ENCODE results near the gene ANKS1A.

ANKS1A gene

DNA sequence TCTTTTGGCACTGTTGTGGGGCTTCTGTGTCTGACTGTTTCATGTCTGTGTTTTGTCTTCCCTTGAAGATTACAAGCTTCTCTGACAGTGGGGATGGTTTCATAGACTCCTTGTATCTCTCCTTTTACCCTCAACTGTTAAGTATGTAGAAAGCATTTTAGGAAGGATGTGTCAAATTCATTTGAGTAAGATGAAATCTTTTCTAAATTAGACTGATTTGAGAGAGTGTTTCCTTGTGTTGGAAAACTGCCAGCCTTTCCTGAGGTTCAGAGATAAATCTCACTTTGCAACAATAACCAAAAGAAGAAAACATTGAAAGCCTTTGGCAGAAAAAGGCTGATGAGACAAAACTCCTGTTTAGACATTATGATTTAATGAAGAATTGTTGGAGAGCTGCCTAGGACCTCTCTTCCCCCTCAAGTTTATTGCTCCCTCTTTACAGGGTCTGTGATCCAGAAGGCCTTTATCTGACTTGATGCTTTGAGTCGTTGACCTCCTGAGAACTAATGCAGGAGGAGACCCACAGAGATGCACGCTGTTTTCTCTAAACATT, 68.3 kb downstream of the ANKS1A start:
- no peak for TF ChIP-seq CTCF (IDR thresholded peaks at IDR 0.05)
- Mint-ChIP-seq H3K27me3 (ENCODE audit: low read depth, poor library complexity) (peaks cover 4% of the 10 kb centered on the region), H3K27ac (peak overlapping the region; percentile 70), H3K4me1 (peaks cover 10% of the 10 kb centered on the region), H3K9me3 (no peaks in the 10 kb centered on the region), H3K36me3 (ENCODE audit: low read depth) (no peaks in the 10 kb centered on the region), H3K4me3 (no peak overlapping the region)
- no peak for DNase-seq

DNA sequence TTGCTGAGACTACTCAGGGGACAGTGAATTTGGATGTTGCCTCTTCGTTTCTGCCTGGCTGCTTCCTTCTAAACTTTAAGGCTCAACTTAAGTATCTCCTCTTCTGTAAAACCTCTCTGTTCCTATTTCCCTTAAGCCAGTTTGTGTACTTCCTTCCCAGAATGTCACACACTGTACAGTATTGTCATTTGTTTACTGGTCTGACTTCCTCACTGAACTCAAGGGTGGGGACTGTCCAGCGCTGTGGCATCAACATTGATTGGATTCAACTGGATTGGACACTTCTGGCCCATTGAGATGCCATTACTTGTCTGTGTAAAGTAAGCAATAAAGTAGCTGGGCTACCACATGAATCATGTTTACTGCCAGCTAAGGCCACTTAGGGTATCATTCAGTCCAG, 69.7 kb downstream of the ANKS1A start:
- H3K9me3 Mint-ChIP-seq, result no peaks in the 10 kb centered on the region
- H3K27ac Mint-ChIP-seq, result no peak overlapping the region
- no peak overlapping the region for H3K4me3 Mint-ChIP-seq
- peaks cover 11% of the 10 kb centered on the region for H3K4me1 Mint-ChIP-seq
- H3K36me3 Mint-ChIP-seq (ENCODE audit: low read depth), result no peaks in the 10 kb centered on the region
- H3K27me3 Mint-ChIP-seq (ENCODE audit: low read depth, poor library complexity), result peaks cover 4% of the 10 kb centered on the region
- DNase-seq, result no peak
- TF ChIP-seq CTCF (IDR thresholded peaks at IDR 0.05), result no peak

DNA sequence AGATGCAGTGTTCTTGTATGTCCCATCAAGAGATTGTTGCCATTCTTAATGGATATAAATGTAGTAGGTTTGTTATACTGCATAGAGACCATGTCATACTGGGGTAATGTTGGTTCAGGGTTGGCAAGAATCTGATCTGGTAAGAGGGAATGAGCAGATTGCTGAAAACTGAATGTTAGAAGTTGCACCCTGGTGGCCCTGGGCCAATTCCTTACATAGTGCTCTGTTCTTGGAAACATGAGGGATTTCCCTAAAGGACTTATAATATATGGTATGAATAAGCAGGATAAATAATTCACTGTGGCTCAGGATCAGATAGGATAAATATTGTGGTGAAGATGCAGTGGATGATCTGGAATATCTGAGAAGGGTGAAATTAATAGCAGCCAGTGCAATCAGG, 70.2 kb downstream of the ANKS1A start:
- Mint-ChIP-seq H3K27ac (no peak overlapping the region), H3K4me1 (peaks cover 11% of the 10 kb centered on the region), H3K27me3 (ENCODE audit: low read depth, poor library complexity) (peaks cover 4% of the 10 kb centered on the region), H3K4me3 (no peak overlapping the region), H3K9me3 (no peaks in the 10 kb centered on the region), H3K36me3 (ENCODE audit: low read depth) (no peaks in the 10 kb centered on the region)
- no peak for TF ChIP-seq CTCF (IDR thresholded peaks at IDR 0.05)
- no peak for DNase-seq

- Mint-ChIP-seq H3K27ac (peak overlapping the region; percentile 90), H3K36me3 (ENCODE audit: low read depth) (no peaks in the 10 kb centered on the region)
- TF ChIP-seq CTCF (IDR thresholded peaks at IDR 0.05), result no peak
Observed at GRCh38 chr6:34961082-34961481, 72.0 kb downstream of the ANKS1A start.

DNA sequence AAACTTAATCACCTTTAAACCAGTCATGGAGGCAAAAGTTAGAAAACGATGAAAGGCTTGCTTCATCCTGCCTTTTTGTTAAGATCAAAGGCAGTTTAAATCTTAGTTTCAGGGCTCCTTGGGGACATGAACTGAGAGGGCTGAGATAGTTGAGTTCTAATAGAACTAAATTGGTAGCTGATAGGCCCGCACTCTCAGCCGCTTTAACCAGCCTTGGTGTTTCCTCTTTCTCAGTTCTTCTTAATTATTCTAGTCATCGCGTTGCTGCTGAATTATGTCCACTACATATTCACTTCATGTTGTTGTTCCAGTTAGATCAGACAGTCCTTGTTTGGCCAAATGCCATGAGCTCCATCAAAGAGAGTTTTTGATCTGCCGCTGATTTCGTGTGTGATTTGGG, 72.5 kb downstream of the ANKS1A start:
- H3K27me3 Mint-ChIP-seq (ENCODE audit: low read depth, poor library complexity), result peaks cover 4% of the 10 kb centered on the region

More at GRCh38 chr6:34961082-34961481, 72.0 kb downstream of the ANKS1A start:
- Mint-ChIP-seq H3K27me3 (ENCODE audit: low read depth, poor library complexity) (peaks cover 4% of the 10 kb centered on the region), H3K4me1 (peaks cover 9% of the 10 kb centered on the region), H3K4me3 (no peak overlapping the region), H3K9me3 (no peaks in the 10 kb centered on the region)
- DNase-seq, result no peak

More for the DNA sequence above, 72.5 kb downstream of the ANKS1A start:
- H3K9me3 Mint-ChIP-seq, result no peaks in the 10 kb centered on the region
- peaks cover 7% of the 10 kb centered on the region for H3K4me1 Mint-ChIP-seq
- DNase-seq, result no peak
- no peak overlapping the region for H3K4me3 Mint-ChIP-seq
- H3K27ac Mint-ChIP-seq, result peak overlapping the region; percentile 90
- no peak for TF ChIP-seq CTCF (IDR thresholded peaks at IDR 0.05)
- no peaks in the 10 kb centered on the region for H3K36me3 Mint-ChIP-seq (ENCODE audit: low read depth)
